NCI-H2107 treated with DMSO at 0.1 percent for 48 hours (cell line): Measurements from ENCODE around the gene ARHGAP24.
A peak's percentile ranks its signal among the peaks of the same experiment; 100 is the strongest.
"Not testable (repeated sequence)": the region's sequence is repeated elsewhere in the genome, so short reads cannot be mapped to it uniquely, and the experiment has no call there.

ENCODE experiments used
- DNase-seq: peaks from one replicate; lab custom pipeline; 2025; ENCODE audit not compliant: unreplicated experiment; lab: John Stamatoyannopoulos, UW

The ARHGAP24 gene

GRCh38 chr4:85515701-85516100, 40.8 kb downstream of the ARHGAP24 start:
- no peak for DNase-seq

DNA sequence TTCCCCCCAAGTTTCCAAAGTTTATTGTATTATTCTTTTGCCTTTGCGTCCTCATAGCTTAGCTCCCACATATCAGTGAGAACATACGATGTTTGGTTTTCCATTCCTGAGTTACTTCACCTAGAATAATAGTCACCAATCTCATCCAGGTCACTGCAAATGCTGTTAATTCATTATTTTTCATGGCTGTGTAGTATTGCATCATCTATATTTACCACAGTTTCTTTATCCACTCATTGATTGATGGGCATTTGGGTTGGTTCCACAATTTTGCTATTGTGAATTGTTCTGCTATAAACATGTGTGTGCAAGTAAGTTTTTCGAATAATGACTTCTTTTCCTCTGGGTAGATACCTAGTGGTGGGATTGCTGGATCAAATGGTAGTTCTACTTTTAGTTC, 43.6 kb downstream of the ARHGAP24 start:
- not testable (repeated sequence) for DNase-seq

DNA sequence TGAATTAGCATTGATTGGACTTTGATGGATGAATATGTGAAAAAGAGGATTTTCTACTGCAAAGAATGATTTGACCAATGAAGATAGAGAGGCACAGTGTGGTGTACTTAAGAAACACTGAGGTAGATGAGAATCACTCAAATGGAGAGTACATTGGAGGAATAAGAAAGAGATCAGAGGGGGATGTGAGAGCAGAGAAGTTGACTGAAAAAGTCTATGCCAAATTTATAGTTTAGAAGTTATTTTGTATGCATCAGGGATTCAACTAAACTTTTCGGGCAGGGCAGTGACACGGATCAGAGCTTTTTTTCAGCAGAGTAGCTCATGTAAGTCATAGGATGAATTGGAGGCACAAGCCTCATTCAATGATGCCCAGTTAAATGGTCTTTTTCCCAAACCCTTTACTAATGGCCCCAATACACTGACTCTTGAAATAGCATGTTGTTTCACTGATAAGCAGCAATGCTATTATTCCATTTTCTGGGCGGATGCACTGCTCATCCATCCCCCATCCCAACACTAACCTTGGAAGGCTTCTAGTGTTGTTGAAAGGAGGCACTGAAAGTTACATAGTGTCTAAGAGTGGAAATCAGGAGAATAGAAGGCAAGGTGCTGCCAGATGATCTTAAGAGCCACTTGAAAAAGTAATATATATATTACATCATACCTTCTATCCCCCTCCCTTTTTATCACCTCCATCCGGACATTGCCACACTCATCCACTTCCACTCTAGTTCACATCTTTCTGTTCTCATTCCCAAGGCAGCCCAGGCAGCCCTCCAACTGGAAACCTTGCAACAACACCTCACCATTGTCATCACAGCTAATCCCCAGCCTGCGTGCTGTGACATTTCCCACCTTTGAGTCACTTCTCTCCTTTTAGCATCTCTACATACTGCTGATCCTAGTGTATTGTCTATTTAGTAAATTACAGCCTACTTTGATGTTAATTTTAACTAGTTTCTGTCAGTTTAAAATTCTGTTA, 46.1 kb downstream of the ARHGAP24 start:
- DNase-seq = no peak

DNA sequence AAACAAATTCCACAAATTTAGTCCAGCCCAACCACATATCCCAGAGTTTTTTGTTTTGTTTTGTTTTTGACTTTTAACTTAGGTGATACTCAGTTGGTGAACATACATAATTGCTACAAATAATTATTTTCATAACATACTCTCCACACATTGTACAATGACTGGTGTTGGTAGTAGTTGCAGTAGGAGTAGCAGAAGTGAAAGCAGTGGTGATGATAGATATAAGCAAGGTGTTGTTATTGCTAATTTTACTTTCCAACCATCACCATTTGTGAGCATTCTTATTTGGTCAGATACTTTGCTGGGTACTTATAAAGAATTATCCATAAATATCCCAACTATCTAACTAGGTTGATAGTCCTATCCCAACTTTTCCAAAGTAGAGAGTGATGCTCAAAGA, 47.3 kb downstream of the ARHGAP24 start:
- DNase-seq = no peak

GRCh38 chr4:85522836-85523235, 47.9 kb downstream of the ARHGAP24 start:
- no peak for DNase-seq

DNA sequence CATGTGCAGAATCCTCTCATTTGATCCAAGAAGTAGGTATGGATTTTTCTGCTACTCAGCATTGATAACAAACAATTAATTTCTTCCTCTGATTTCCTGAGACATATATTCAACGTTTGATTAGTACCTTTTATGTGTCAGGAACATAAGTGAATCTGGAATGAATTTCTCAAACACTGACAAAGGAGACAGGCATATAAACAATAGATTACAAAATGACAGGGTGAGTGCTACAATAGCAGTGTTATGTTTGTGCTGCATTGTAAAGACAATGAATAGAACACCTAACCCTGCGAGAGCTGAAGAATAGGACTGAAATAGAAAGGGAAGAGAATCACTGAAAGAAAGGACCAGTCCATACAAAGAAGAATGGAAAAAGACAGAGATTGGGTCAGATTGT, 52.9 kb downstream of the ARHGAP24 start:
- DNase-seq = peak; percentile 12

GRCh38 chr4:85531560-85532341, 56.8 kb downstream of the ARHGAP24 start:
- DNase-seq = no peak

GRCh38 chr4:85534120-85534519, 59.2 kb downstream of the ARHGAP24 start:
- DNase-seq = no peak

DNA sequence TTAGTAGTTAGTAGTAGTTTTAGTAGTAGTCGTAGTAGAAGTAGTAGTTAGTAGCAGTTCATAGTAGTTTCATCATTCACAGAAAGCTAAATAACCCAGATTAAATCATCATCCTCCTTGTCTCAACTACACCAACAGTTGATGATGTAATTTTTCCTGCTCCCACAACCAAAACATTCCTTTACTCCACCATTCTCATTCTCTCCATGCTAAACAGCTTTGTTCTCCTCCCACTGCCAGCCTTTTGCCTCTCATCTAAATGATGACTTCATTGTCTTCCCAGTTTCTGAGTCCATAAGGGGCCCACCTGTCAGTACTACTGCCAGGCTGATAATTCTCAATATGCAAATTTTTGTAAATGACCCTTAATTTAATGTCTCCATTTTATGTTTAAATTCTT, 68.9 kb downstream of the ARHGAP24 start:
- DNase-seq = no peak

DNA sequence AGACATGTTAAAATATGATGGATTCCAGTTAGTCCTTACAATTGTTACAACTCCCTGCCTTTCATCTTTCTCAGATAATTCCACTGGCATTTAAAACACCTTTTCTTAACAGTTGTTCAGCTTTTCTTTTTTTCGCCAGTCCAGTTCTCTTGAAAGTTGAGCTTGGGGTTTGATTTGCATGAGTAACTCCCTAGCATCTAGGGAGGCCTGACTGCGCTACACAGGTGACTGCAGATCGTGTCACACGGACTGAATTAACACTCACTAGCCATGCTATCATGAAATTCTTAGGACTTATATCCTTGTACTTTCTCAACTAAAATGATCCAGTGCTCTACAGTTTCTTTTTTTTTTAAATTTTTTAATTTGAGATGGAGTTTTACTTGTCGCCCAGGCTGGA, 69.8 kb downstream of the ARHGAP24 start:
- no peak for DNase-seq

GRCh38 chr4:85548116-85548515, 73.2 kb downstream of the ARHGAP24 start:
- no peak for DNase-seq

- DNase-seq = no peak
Observed at GRCh38 chr4:85548841-85549240, 73.9 kb downstream of the ARHGAP24 start.

GRCh38 chr4:85555206-85555605, 80.3 kb downstream of the ARHGAP24 start:
- no peak for DNase-seq

GRCh38 chr4:85556283-85556682, 81.3 kb downstream of the ARHGAP24 start:
- no peak for DNase-seq

- DNase-seq = no peak
Observed at GRCh38 chr4:85557016-85557901, 82.3 kb downstream of the ARHGAP24 start.

DNA sequence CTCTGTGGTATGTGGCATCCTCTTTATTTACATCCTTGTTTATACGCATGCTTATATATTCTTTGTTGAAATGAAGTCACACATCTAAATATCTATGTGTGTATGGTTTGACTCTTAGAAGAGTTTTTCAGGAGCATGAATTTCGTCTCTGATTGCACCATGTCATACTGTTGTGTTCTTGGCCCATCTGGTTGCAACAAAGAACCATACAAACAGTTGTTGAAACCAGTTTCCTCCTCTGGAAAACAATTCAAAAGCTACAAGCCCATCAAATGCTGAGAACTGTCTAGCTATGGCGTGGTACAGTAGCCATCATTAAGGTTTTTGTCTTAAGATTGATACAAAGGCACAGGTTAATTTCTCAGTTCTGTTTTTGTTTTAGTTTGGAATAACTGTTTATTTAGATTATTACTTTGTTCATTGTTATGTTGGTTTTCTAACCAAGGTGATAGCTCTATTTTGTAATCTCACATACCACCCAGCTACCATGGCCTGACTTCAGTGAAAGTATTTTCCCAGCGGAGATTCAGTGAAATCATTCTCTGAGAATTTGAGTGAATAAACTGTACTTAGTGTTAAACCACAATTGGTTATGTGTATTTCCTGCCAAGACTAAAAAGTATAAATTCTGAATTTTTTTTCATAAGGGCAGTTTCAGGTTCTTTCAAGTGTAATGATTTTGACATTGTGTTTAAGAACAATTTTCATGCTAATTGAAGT, 91.0 kb downstream of the ARHGAP24 start:
- no peak for DNase-seq

GRCh38 chr4:85569730-85570299, 94.9 kb downstream of the ARHGAP24 start:
- DNase-seq = no peak

DNA sequence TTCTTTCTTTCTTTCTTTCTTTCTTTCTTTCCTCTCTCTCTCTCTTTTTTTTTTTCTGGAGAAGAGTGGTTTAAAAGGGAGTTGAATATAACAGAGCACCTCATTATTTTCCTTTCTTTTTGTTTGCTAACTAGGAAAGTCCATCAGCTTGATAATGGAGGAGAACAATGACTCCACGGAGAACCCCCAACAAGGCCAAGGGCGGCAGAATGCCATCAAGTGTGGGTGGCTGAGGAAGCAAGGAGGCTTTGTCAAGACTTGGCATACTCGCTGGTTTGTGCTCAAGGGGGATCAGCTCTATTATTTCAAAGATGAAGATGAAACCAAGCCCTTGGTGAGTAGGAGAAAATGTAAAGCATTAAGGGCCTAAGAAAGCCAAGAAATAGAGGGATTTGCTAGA, 95.4 kb downstream of the ARHGAP24 start:
- no peak for DNase-seq

- no peak for DNase-seq
Observed at GRCh38 chr4:85571008-85571407, 96.1 kb downstream of the ARHGAP24 start.

GRCh38 chr4:85573270-85573669, 98.3 kb downstream of the ARHGAP24 start:
- DNase-seq = no peak
